ENCODE data around the gene CLEC16A. TPM values are rescaled to one million over a fixed set of nuclear protein-coding genes. Genes with fewer than 3 reads are reported as not detected.

CLEC16A gene
- total RNA-seq, 2 experiments from 2014 or later, result 30.9 to 35.1 TPM

DNA sequence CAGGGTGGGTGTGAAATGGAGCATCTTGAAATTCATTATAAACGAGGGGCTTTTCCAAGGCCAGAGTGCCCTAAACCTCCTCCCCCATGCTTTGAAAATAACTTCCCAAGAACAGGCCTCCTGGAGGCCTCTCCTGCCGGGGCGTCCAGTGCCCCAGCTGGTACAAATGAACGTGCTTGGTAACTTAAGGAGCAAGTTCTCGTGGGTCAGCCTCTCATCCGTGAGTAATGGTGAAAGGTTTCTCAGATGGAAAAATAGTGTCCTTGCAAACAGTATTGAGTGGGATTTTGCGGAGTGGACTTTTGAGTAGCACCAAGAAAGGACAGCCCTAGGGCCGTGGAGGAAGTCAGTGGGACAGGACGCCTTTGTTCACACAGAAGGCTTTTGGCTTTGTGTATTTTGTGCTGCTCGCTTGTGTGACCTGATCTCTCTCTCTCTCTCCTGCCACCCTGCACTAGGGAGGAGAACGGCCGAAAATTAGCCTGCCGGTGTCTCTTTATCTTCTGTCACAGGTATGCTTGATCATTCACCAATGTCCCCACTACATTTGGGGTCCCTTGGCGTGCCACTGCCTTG, 34.6 kb downstream of the CLEC16A start:
- no peak for DNase-seq
- CTCF ChIA-PET, result interaction anchor here (1.7 to 2.2 kb wide), 2 partner anchors 14 to 115 kb away, joined by 4 to 5 read pairs; no protein-coding TSS in a partner anchor
- peak overlapping the region; percentile 50 for H3K27ac Mint-ChIP-seq

DNA sequence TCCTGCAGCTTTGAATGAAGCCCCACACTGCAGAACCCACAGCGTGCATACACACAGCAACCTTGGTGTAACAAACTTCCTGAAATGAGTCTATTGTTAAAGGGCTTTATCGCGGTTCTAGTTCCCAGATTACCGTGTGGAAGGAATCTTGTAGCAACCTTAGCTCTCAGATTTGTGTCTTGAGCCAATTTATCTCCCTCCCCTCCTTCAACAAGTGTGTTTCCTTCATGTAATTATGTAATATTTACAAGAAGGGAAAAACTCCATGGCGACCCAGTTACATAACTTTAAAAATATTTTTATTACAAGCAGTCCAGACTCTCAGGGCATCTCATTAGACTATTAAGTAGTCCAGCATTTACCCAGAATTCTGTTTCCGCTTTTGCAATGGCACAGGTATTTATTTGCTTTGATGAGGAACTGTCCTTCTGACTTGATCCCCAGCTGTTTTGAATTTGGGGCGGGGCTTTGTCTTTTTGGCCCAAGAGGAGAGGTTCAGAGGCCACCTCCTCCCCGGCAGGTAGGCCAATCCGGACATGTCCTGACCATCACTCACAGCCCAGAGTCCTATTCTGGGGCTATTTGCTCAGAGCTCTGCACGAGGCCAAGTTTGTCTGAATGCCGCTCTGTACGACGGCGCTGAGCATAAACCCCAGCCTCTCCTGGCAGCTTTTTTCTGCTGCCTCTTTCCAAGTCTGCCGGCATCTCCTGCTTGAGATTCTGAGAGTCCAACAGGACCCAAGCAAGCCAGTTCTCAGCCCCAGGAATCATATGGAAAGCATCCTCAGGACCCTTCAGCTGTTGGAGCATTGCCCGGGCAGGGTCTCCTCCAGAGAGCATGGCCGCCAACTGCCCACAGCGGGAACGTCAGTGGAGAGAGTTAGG, 35.6 kb downstream of the CLEC16A start:
- no peak for DNase-seq
- no peak overlapping the region for H3K4me3 Mint-ChIP-seq
- H3K27ac Mint-ChIP-seq, result no peak overlapping the region
- H3K9me3 Mint-ChIP-seq, result no peaks in the 10 kb centered on the region
- POLR2A ChIA-PET, result no interaction called here
- H3K36me3 Mint-ChIP-seq (ENCODE audit: low read depth), result peaks cover 53% of the 10 kb centered on the region
- peaks cover 85% of the 10 kb centered on the region for H3K4me1 Mint-ChIP-seq
- H3K27me3 Mint-ChIP-seq, result no peaks in the 10 kb centered on the region
- CTCF ChIA-PET, result interaction anchor here (0.9 to 2.2 kb wide), 7 partner anchors 8 to 392 kb away, joined by 3 to 10 read pairs (median 4); partner anchors contain the start of gene SOCS1

More for the DNA sequence above, 34.6 kb downstream of the CLEC16A start:
- Mint-ChIP-seq H3K27me3 (no peaks in the 10 kb centered on the region), H3K4me3 (no peak overlapping the region), H3K9me3 (no peaks in the 10 kb centered on the region), H3K4me1 (peaks cover 88% of the 10 kb centered on the region), H3K36me3 (ENCODE audit: low read depth) (peaks cover 54% of the 10 kb centered on the region)
- POLR2A ChIA-PET, result no interaction called here

DNA sequence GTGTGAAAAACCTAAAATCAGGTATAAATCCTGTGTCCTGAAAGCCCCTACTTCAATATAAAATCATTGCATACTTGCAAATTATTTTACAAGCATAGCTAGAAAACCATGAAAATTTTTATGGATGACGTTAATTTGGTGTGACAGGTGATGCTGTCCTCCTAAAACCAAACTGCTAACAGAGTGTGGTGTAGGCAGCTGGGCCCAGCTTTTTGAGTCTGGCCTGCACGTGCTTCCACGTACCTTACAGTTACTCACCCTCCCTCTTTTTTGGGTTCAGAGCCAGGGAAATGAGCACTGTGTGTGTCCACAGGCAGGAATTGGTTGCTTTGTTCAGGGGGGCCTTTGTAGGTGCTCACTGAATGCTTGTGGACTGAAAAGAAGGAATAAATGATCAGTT, 36.4 kb downstream of the CLEC16A start:
- Mint-ChIP-seq H3K4me3 (no peak overlapping the region), H3K9me3 (no peaks in the 10 kb centered on the region), H3K27ac (no peak overlapping the region), H3K36me3 (ENCODE audit: low read depth) (peaks cover 55% of the 10 kb centered on the region), H3K27me3 (no peaks in the 10 kb centered on the region), H3K4me1 (peaks cover 84% of the 10 kb centered on the region)
- CTCF ChIA-PET, result interaction anchor here (0.9 to 2.2 kb wide), 7 partner anchors 9 to 391 kb away, joined by 3 to 10 read pairs (median 4); partner anchors contain the start of gene SOCS1
- POLR2A ChIA-PET, result no interaction called here
- no peak for DNase-seq

DNA sequence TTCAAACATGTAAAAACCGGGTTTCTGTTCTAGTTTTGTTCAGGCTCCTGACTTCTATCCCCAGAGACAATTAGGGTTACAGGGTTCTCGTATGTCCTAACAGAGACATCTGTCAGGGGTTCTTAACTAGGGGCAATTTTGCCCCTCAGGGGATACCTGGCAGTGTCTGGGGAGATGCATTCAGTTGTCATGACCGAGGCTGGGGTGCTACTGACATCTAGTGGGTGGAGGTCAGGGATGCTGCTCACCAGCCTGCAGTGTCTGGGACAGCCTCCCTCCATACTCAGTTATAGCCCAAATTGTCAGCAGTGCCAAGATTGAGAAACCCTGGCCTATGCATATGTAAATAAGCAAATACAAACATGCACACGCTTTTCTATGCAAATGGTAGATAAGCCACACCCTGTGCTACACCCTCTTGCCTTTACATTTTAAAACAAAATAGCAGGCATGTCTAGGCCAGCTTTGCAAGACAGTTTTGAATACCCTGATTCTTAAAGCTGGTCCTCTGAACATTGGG, 37.4 kb downstream of the CLEC16A start:
- peak overlapping the region; percentile 68 for H3K27ac Mint-ChIP-seq
- peaks cover 87% of the 10 kb centered on the region for H3K4me1 Mint-ChIP-seq
- H3K4me3 Mint-ChIP-seq, result peak overlapping the region; percentile 26
- no peaks in the 10 kb centered on the region for H3K27me3 Mint-ChIP-seq
- CTCF ChIA-PET, result interaction anchor here (0.8 to 3.5 kb wide), 6 partner anchors 9 to 274 kb away, joined by 3 to 26 read pairs (median 4); partner anchors contain the start of gene SOCS1
- peaks cover 58% of the 10 kb centered on the region for H3K36me3 Mint-ChIP-seq (ENCODE audit: low read depth)
- POLR2A ChIA-PET, result no interaction called here
- peak; percentile 65 for DNase-seq
- no peaks in the 10 kb centered on the region for H3K9me3 Mint-ChIP-seq

DNA sequence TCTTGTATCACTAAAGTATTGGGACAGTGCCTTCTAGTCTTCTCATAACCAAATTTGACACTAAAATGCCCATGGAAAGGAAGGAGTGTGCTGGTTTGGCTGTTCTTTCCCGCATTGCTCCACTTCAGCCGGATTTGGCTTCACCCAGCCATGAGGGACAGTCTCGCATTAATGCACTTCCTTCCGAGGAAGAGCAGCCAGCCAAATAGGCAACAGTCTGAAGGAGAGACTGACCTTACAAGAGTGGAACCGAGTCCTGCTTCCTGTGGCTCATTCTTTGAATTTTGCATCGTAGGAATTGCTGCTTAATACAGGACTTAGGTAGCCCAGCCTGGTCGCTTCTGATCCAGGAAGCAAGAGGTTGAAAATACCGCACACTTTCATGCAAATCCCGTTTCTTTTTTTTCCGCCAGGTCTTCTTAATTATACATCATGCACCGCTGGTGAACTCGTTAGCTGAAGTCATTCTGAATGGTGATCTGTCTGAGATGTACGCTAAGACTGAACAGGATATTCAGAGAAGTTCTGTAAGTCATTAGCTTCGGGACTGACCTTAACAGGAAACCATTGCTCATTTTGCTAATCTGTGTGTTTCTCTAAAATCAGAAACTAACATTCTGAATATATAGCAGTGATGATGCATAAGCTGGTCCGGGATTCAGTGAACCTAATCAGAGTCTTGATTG, 38.2 kb downstream of the CLEC16A start:
- Mint-ChIP-seq H3K4me1 (peaks cover 87% of the 10 kb centered on the region), H3K4me3 (peak overlapping the region; percentile 26), H3K27me3 (no peaks in the 10 kb centered on the region), H3K27ac (peak overlapping the region; percentile 26), H3K9me3 (no peaks in the 10 kb centered on the region), H3K36me3 (ENCODE audit: low read depth) (peaks cover 51% of the 10 kb centered on the region)
- ChIA-PET POLR2A (no interaction called here), CTCF (interaction anchor here (0.6 to 3.5 kb wide), 9 partner anchors 10 to 273 kb away, joined by 3 to 26 read pairs (median 4); partner anchors contain the start of gene SOCS1)
- DNase-seq, result no peak

DNA sequence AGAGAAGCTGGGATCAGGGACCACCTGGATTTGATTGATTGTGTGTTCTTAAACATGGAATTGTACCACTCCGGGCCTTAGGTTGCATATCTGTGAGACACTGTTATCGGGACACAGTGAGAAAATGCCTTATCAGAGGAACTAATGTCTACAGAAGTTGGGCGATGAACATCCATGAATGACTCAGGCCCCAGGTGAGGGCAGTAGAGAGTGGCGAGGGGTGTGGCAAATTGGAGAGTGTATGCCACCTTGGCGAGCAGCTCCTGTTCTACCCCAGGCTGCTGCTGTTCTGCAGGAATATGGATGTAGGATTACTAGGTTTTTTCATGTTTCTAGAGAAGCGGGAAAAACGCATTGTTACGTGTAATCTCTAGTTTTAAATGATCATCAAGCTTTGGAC, 38.8 kb downstream of the CLEC16A start:
- Mint-ChIP-seq H3K36me3 (ENCODE audit: low read depth) (peaks cover 48% of the 10 kb centered on the region), H3K4me3 (no peak overlapping the region), H3K4me1 (peaks cover 87% of the 10 kb centered on the region), H3K27me3 (no peaks in the 10 kb centered on the region), H3K27ac (peak overlapping the region; percentile 26), H3K9me3 (no peaks in the 10 kb centered on the region)
- peak; percentile 28 for DNase-seq
- ChIA-PET CTCF (interaction anchor here (0.6 to 3.5 kb wide), 10 partner anchors 8 to 272 kb away, joined by 3 to 26 read pairs (median 5); partner anchors contain the start of gene SOCS1), POLR2A (no interaction called here)

DNA sequence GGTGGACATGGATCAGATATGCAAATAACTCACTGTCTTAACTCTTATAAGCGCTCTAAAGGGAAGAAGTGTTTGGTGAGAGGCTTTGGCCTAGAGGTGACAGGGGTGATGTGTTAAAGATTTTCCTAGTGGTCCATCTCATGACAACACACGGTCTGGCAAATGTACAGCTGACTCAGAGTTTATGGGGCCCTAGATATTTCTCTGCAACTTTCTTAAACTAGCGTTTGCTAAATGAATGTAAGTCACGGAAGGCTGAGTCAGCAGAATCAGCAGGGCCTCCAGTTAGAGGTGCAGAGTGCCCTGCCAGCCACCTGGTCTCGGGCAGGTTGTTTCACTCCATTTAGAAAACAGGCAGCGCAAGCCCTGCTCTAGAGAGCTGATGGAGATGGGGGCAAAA, 40.1 kb downstream of the CLEC16A start:
- ChIA-PET POLR2A (interaction anchor here (1.1 kb wide), 1 partner anchor 271 kb away, joined by 5 read pairs; no protein-coding TSS in a partner anchor), CTCF (interaction anchor here (1.3 to 3.5 kb wide), 5 partner anchors 9 to 271 kb away, joined by 6 to 26 read pairs (median 11); partner anchors contain the start of gene SOCS1)
- H3K36me3 Mint-ChIP-seq (ENCODE audit: low read depth), result peaks cover 44% of the 10 kb centered on the region
- no peak overlapping the region for H3K4me3 Mint-ChIP-seq
- H3K27me3 Mint-ChIP-seq, result no peaks in the 10 kb centered on the region
- H3K27ac Mint-ChIP-seq, result no peak overlapping the region
- no peaks in the 10 kb centered on the region for H3K9me3 Mint-ChIP-seq
- no peak for DNase-seq
- peaks cover 87% of the 10 kb centered on the region for H3K4me1 Mint-ChIP-seq

DNA sequence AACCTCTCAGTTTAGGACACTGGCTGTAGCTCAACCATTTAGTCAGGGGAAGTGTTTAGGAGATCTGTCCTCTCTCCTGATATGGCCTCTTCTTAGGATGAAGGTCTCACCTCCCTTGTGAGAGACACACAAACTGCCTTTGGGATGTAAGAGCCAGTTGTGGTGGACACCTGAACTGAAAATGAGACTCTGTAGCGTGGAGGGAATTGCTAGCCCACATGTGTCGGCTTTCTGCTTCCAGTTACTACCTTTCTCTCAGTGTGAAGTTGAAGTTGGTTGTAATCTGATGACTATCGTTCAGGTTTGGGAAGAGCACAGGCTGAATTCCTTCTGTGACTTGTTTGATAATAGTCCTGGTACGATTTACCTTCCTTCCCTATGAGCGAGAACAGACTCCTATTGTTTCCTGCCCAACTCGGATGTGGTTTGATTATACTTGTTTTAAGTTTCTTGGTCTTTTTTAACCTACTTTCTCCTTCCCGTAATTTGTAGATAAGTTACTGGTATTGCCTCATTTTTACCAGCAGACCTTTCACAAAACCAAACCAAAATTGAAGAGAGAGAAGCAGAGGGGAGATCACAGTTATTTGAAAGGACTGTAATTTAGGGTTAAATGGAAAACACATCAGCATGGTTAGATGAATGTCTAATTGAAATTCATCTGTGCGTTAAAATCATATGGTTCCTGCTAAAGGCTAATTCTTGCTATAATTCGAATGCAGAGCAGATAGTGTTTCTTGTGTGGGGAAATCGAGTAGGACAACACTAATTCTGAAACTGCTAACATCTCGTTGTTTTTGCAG, 43.2 kb downstream of the CLEC16A start:
- Mint-ChIP-seq H3K9me3 (peaks cover 5% of the 10 kb centered on the region), H3K27me3 (no peaks in the 10 kb centered on the region), H3K4me3 (peak overlapping the region; percentile 42), H3K4me1 (peaks cover 91% of the 10 kb centered on the region), H3K36me3 (ENCODE audit: low read depth) (peaks cover 53% of the 10 kb centered on the region), H3K27ac (peak overlapping the region; percentile 85)
- ChIA-PET CTCF (interaction anchor here (0.8 to 1.4 kb wide), 3 partner anchors 16 to 268 kb away, joined by 3 to 5 read pairs (median 4); partner anchors contain the start of gene SOCS1), POLR2A (interaction anchor here (0.6 kb wide), 1 partner anchor 268 kb away, joined by 3 read pairs; no protein-coding TSS in a partner anchor)
- peak; percentile 37 for DNase-seq

DNA sequence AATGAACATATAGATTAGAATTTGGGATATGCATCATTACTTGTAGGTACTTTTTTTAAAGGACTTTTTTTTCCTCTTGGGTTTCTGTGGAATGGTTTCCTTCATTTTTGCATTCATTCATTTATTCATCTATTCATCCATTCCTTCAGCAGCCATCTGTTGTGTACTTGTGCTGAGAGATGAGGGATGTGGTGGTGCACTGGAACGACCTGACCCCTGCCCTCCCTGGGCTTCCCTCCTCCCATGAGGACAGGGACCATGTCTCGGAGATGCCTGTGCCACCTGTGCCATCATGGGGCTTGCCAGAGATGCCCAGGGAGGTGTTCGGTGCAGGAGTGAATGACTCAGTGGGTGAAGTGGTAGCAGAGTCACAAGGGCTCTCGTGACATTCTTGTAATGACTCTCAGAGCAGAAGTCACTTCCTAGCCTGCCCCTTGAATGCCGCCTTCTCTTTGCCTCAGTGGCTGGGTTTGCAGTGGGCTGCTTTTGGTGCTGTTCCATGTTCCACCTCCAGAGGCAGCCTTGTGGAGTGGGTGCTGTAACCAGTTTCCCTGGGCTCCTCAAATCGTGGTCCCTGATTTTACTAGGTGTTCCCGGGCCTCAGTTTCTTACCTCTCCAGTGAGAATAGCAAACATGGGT, 43.9 kb downstream of the CLEC16A start:
- peaks cover 56% of the 10 kb centered on the region for H3K36me3 Mint-ChIP-seq (ENCODE audit: low read depth)
- peak overlapping the region; percentile 42 for H3K4me3 Mint-ChIP-seq
- CTCF ChIA-PET, result interaction anchor here (1.1 kb wide), 1 partner anchor 24 kb away, joined by 5 read pairs; no protein-coding TSS in a partner anchor
- H3K9me3 Mint-ChIP-seq, result peaks cover 5% of the 10 kb centered on the region
- H3K27ac Mint-ChIP-seq, result peak overlapping the region; percentile 85
- H3K27me3 Mint-ChIP-seq, result no peaks in the 10 kb centered on the region
- peak; percentile 66 for DNase-seq
- peaks cover 91% of the 10 kb centered on the region for H3K4me1 Mint-ChIP-seq
- POLR2A ChIA-PET, result no interaction called here

DNA sequence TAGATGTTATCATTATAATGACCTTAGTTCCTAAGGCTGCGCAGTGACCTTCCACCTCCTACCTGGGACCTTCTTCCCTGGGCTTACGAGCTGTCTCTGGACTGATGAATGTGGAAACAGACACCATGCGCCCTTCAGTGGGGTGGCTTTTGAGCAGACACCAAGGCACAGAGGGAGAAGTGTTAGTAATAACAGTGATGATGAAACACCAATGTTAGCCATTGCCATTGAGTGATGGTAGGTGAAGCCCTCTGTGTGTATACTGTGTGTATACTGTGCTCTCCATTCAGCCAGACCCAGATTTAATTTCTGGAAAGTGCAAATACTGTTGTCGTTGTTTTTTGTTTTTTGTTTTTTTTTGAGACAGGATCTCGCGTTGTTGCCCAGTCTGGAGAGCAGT, 44.5 kb downstream of the CLEC16A start:
- Mint-ChIP-seq H3K36me3 (ENCODE audit: low read depth) (peaks cover 59% of the 10 kb centered on the region), H3K27ac (peak overlapping the region; percentile 85), H3K9me3 (peaks cover 5% of the 10 kb centered on the region), H3K27me3 (no peaks in the 10 kb centered on the region), H3K4me1 (peaks cover 92% of the 10 kb centered on the region), H3K4me3 (peak overlapping the region; percentile 42)
- DNase-seq, result no peak
- ChIA-PET CTCF (interaction anchor here (0.6 to 1.2 kb wide), 4 partner anchors 13 to 199 kb away, joined by 3 to 5 read pairs (median 4); no protein-coding TSS in a partner anchor), POLR2A (no interaction called here)

DNA sequence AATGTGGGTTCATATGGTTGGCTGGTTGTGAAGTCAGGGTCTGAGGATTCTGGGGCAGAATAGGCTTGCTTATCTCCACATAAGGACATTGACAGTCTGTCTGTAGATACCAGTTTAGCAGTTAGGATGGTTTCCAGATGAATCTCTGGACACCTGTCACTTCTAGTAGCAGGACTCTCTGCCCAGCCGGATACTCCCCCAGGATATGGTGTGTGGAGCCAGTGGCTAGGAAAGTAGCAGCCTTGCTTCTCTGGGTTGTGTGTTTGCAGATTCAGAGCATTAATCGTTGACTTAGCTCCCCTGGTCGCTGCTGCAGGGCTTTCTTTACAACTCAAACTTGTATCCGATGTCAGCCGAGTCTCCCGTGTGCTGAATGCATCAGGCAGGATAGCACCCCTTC, 45.2 kb downstream of the CLEC16A start:
- Mint-ChIP-seq H3K9me3 (peaks cover 5% of the 10 kb centered on the region), H3K27ac (peak overlapping the region; percentile 85), H3K36me3 (ENCODE audit: low read depth) (peaks cover 59% of the 10 kb centered on the region), H3K4me3 (no peak overlapping the region), H3K27me3 (no peaks in the 10 kb centered on the region), H3K4me1 (peaks cover 92% of the 10 kb centered on the region)
- no peak for DNase-seq
- ChIA-PET CTCF (interaction anchor here (0.9 to 1.2 kb wide), 4 partner anchors 14 to 198 kb away, joined by 3 to 5 read pairs (median 4); no protein-coding TSS in a partner anchor), POLR2A (no interaction called here)

Data from activated CD4-positive, alpha-beta T cell treated with anti-CD3 and anti-CD28 coated beads, Interleukin-2, amount 10 ng/mL, durations not matched to agents 7 days and 5 days (primary cell).